Muscle of leg (tissue), 16 donors: ENCODE measurements around the gene TTC8. TPM values are rescaled to one million over a fixed set of nuclear protein-coding genes. Genes with fewer than 3 reads are reported as not detected.
"Not testable (repeated sequence)": the region's sequence is repeated elsewhere in the genome, so short reads cannot be mapped to it uniquely, and the experiment has no call there.

Experiments
- DNase-seq: peaks from one replicate; pipeline ENCODE4 v3.0.0; 2013
- H3K27ac ChIP-seq: one replicate; pipeline ENCODE4 v1.5.1; 2013; ENCODE audit warnings: mild to moderate bottlenecking, low read length, control low read depth
- H3K27me3 ChIP-seq: one replicate; pipeline ENCODE4 v1.6.1; 2013; ENCODE audit warnings: low read length; ENCODE audit not compliant: control insufficient read depth, insufficient read depth
- H3K36me3 ChIP-seq: one replicate; pipeline ENCODE4 v1.6.1; 2013; ENCODE audit warnings: low read length; ENCODE audit not compliant: control insufficient read depth, insufficient read depth
- H3K4me1 ChIP-seq: one replicate; pipeline ENCODE4 v1.6.1; 2013; ENCODE audit warnings: low read length; ENCODE audit not compliant: control insufficient read depth, insufficient read depth
- H3K4me3 ChIP-seq: one replicate; pipeline ENCODE4 v1.5.1; 2013; ENCODE audit warnings: low read length, control low read depth
- H3K9me3 ChIP-seq: replicated peaks from 2 replicates; pipeline ENCODE4 v1.6.1; 2013; ENCODE audit warnings: low read depth, low read length; ENCODE audit not compliant: control insufficient read depth
- WGBS: methylation state at CpG from one replicate; pipeline ENCODE4 v1.1.5; 2013; ENCODE audit warnings: missing lambda C conversion rate; ENCODE audit not compliant: insufficient coverage; 5-methylcytosine and 5-hydroxymethylcytosine counted together
- long read RNA-seq, 11 donors: transcript quantifications; one replicate each; lab custom pipeline, GENCODE V29; 2026
- polyA plus RNA-seq, 8 donors: library from polyadenylated mRNA; unstranded; fragments of 120-200 nt; gene quantifications; one replicate each; pipeline versions ENCODE4 v1.2.1 to v1.2.3, GENCODE V29; 2013; ENCODE audit warnings: inconsistent platforms in 1 of 8, low replicate concordance in 1 of 8; ENCODE audit not compliant: insufficient read length in 8 of 8, insufficient read depth in 1 of 8
- total RNA-seq: library from RNA; stranded (reverse); fragments of 120-200 nt; gene quantifications from one replicate; pipeline ENCODE4 v1.2.4, GENCODE V29; 2013

Gene TTC8
- total RNA-seq (15.9 TPM), polyA plus RNA-seq (10 to 100 TPM; 14.4 to 19.2 (median 15.9) TPM)
- long read RNA-seq, donor 1, partial matches to known transcripts: 0 of 1 reads
- long read RNA-seq, donor 1, other reads (novel, unspliced or antisense): 0 of 1 reads
- long read RNA-seq, donor 2, full-length matches to known transcripts: 1 of 1 reads
- long read RNA-seq, donor 2, partial matches to known transcripts: 0 of 1 reads
- long read RNA-seq, donor 2, other reads (novel, unspliced or antisense): 0 of 1 reads
- long read RNA-seq, donor 3, full-length matches to known transcripts: 2 of 2 reads
- long read RNA-seq, donor 3, partial matches to known transcripts: 0 of 2 reads
- long read RNA-seq, donor 3, other reads (novel, unspliced or antisense): 0 of 2 reads
- long read RNA-seq, donor 4, full-length matches to known transcripts: 1 of 1 reads
- long read RNA-seq, donor 4, partial matches to known transcripts: 0 of 1 reads
- long read RNA-seq, donor 4, other reads (novel, unspliced or antisense): 0 of 1 reads
- long read RNA-seq, donor 5, full-length matches to known transcripts: 7 of 7 reads
- long read RNA-seq, donor 5, partial matches to known transcripts: 0 of 7 reads
- long read RNA-seq, donor 5, other reads (novel, unspliced or antisense): 0 of 7 reads
- long read RNA-seq, donor 6, full-length matches to known transcripts: 3 of 3 reads
- long read RNA-seq, donor 6, partial matches to known transcripts: 0 of 3 reads
- long read RNA-seq, donor 6, other reads (novel, unspliced or antisense): 0 of 3 reads
- long read RNA-seq, donor 7, full-length matches to known transcripts: 5 of 5 reads
- long read RNA-seq, donor 7, partial matches to known transcripts: 0 of 5 reads
- long read RNA-seq, donor 7, other reads (novel, unspliced or antisense): 0 of 5 reads
- long read RNA-seq, donor 8, partial matches to known transcripts: 0 of 1 reads
- long read RNA-seq, donor 8, other reads (novel, unspliced or antisense): 0 of 1 reads
- long read RNA-seq, donor 9, partial matches to known transcripts: 0 of 1 reads
- long read RNA-seq, donor 9, other reads (novel, unspliced or antisense): 0 of 1 reads
- long read RNA-seq, donor 10, full-length matches to known transcripts: 5 of 5 reads
- long read RNA-seq, donor 10, partial matches to known transcripts: 0 of 5 reads
- long read RNA-seq, donor 10, other reads (novel, unspliced or antisense): 0 of 5 reads
- long read RNA-seq, donor 11, full-length matches to known transcripts: 4 of 4 reads
- long read RNA-seq, donor 11, partial matches to known transcripts: 0 of 4 reads
- long read RNA-seq, donor 11, other reads (novel, unspliced or antisense): 0 of 4 reads

DNA sequence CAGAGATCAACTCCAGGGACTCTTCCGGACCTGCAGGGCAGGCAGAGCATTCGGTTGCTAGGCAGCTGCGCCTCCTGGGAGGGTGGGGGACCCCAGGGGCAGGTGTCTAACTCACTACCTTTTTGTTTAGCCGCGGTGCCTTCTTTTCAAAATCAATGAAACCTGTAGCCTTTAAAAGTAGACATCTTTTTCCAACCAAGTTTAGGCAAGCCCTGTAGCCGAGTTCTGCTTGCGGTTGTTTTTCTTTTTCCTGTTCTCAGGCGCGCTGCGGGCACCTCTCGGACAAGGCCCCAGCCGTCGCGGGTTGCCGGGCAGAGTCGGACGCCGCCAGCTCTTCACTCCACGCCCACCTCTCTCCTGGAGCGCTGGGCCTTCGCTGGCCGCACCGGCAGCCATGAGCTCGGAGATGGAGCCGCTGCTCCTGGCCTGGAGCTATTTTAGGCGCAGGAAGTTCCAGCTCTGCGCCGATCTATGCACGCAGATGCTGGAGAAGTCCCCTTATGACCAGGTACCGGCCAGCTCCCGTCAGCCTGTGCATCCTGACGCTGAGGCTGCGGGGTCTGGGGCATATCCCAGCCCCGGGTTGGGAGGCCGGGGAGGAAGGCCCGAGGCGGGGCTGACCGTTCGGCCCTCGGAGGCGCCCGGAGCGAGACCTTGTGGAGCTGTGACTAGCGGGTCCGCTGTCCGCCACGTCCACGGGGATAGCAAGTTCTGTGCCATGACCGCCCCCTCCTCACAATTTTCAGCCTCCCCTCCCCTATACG is at the start of gene TTC8:
TTC8 (plus strand) TSS at position 338 of the 764 bp plus-strand sequence; CDS start at position 395, 57 bp downstream.
- peak within 1 kb of the TSS; percentile 81 for H3K4me3 ChIP-seq
- no peaks in the 10 kb centered on the region for H3K36me3 ChIP-seq
- H3K27ac ChIP-seq: peak within 1 kb of the TSS; percentile 92
- peaks cover 2% of the 10 kb centered on the region for H3K27me3 ChIP-seq
- H3K4me1 ChIP-seq: peaks cover 9% of the 10 kb centered on the region
- WGBS: under 1% methylated on average over 37 of the region's 50 CpGs
- no peaks in the 10 kb centered on the region for H3K9me3 ChIP-seq
- DNase-seq: peak; percentile 95

DNA sequence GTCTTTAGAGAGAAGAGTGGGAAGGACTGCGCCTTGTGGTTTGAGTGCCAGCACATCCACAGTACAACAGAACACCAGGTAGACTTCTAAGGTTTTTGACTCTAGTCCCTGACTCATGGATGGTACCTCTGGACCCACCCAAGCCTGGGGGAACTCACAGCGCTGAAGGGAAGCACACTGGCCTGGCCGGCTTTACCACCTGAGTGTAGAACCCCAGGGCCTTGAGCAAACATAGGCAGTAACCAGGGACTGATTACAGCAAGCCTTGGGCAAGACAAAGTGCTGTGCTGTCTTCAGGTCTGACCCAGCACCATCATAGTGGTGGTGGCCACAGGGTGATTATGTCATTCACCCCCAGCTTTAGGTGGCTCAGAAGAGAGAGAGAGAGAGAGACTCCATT is 48.9 kb upstream of the TTC8 start:
- H3K9me3 ChIP-seq: no peaks in the 10 kb centered on the region
- no peak overlapping the region for H3K27ac ChIP-seq
- no peaks in the 10 kb centered on the region for H3K27me3 ChIP-seq
- no peaks in the 10 kb centered on the region for H3K4me1 ChIP-seq
- no peak overlapping the region for H3K4me3 ChIP-seq
- 100% methylated on average over 2 of the region's 3 CpGs for WGBS
- DNase-seq: no peak
- no peaks in the 10 kb centered on the region for H3K36me3 ChIP-seq

DNA sequence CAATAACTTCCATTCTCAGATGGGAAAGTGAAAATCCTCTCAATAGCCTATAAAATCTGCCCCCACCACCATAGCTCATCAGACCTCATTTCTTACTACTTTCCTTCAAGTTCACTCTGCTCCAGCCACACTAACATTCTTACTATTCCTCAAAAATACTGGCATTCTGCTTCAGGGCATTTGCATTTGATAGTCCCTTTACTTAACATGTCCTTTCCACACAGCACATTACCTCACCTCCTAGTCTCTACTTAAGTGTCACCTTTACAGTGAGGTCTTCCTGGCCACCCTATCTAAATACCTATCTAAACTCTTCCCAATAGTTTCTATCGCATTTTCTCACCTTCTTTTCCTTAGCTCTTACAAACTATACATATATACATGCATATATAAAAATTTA is 38.5 kb upstream of the TTC8 start:
- Histone ChIP-seq H3K9me3 (peaks cover 5% of the 10 kb centered on the region), H3K36me3 (no peaks in the 10 kb centered on the region), H3K4me1 (no peaks in the 10 kb centered on the region), H3K27me3 (peaks cover 4% of the 10 kb centered on the region), H3K4me3 (no peak overlapping the region), H3K27ac (no peak overlapping the region)
- no peak for DNase-seq
- WGBS: no CpG with 5 or more reads among the region's 1 CpG

DNA sequence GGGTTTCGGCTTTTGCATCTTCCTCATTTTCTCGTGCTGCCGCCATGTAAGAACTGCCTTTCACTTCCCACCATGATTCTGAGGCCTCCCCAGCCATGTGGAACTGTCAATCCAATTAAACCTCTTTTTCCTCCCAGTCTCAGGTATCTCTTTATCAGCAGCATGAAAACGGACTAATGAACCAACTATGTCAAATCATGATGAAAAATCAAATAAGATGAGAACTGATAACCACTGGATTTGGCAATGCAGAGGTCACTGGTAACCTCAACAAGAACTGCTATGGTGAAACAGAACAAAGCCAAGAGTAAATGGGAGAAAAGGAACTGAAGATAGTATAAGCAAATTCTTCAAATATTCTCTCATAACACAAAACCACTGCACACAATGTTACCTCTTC is 37.7 kb upstream of the TTC8 start:
- Histone ChIP-seq H3K27ac (no peak overlapping the region), H3K9me3 (peaks cover 5% of the 10 kb centered on the region), H3K4me1 (peaks cover 2% of the 10 kb centered on the region), H3K4me3 (no peak overlapping the region), H3K36me3 (no peaks in the 10 kb centered on the region), H3K27me3 (peaks cover 6% of the 10 kb centered on the region)
- WGBS: 86% methylated on average over 2 of the region's 4 CpGs
- no peak for DNase-seq

DNA sequence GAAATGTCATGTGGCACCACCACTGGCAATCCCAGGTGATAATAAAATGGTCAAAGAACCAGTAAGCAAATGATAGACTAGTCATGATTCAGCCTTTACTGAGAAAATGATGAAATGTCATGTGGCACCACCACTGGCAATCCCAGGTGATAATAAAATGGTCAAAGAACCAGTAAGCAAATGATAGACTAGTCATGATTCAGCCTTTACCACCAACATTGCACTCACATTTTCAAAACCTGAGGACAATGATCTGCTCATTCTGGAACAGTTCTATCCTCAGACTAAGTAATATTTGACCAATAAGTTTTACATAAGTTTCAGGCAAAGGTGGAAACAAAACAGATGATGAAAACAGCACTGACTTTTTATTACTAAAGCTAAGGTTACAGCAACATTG is 34.9 kb upstream of the TTC8 start:
- H3K9me3 ChIP-seq, H3K4me3 ChIP-seq, DNase-seq, H3K27ac ChIP-seq, H3K36me3 ChIP-seq: not testable (repeated sequence)
- Histone ChIP-seq H3K27me3 (peaks cover 18% of the 10 kb centered on the region), H3K4me1 (peaks cover 12% of the 10 kb centered on the region)

DNA sequence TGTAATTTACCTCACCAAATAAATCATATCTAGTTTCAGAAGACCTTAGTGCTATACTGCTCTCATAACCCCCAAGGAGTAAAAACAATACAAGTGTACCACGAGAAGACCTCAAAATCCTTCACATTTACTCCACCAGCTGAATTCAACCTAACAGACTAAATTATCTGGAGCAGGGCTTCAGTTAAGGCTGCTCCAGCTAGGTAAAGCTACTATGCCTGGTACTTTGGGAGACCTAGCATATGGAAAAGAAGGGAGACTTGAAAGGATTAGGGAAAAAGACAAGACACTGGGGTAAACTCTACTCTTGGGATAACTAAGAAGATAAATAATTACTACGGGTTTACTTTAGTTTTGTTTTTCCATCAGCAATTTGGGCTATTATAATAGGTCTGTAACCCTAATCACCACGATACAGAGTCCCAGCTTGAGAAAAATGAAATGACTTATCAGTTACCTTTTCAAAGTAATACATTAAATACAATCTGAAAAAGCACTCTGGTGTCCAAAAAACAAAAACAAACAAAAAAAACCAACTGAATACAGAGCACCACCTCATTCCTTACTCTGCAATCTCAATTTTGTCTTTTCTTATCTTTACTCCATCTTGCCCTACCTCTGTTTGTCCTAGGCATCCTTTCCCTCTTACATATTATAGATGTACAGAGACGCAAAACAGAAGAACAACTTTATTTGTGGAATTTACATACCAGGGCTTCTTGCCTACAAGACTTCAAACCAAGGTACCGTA is 33.8 kb upstream of the TTC8 start:
- peaks cover 18% of the 10 kb centered on the region for H3K27me3 ChIP-seq
- H3K36me3 ChIP-seq: no peaks in the 10 kb centered on the region
- no peaks in the 10 kb centered on the region for H3K9me3 ChIP-seq
- H3K27ac ChIP-seq: no peak overlapping the region
- WGBS: no CpG with 5 or more reads among the region's 5 CpGs
- H3K4me3 ChIP-seq: no peak overlapping the region
- no peak for DNase-seq
- peaks cover 12% of the 10 kb centered on the region for H3K4me1 ChIP-seq

DNA sequence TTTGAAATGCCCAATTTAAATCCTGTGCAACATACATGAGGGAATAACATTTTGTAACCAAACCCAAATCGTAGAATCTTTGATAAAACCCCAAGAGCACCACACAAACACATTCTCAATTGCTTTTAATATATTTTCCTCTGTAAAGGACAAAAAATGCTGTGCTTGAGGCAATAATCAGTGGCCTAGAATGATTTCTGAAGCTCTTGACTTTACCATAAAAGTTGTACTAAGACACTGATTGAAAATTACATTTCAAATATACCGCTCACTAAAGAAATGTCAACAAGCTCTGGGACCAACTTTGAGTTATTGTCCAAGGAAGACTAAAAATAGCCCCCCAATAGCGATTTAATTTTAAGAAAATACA is 33.2 kb upstream of the TTC8 start:
- H3K27ac ChIP-seq: no peak overlapping the region
- peaks cover 12% of the 10 kb centered on the region for H3K4me1 ChIP-seq
- peaks cover 18% of the 10 kb centered on the region for H3K27me3 ChIP-seq
- no peaks in the 10 kb centered on the region for H3K36me3 ChIP-seq
- no peak overlapping the region for H3K4me3 ChIP-seq
- no CpG with 5 or more reads among the region's 3 CpGs for WGBS
- no peak for DNase-seq
- H3K9me3 ChIP-seq: no peaks in the 10 kb centered on the region

DNA sequence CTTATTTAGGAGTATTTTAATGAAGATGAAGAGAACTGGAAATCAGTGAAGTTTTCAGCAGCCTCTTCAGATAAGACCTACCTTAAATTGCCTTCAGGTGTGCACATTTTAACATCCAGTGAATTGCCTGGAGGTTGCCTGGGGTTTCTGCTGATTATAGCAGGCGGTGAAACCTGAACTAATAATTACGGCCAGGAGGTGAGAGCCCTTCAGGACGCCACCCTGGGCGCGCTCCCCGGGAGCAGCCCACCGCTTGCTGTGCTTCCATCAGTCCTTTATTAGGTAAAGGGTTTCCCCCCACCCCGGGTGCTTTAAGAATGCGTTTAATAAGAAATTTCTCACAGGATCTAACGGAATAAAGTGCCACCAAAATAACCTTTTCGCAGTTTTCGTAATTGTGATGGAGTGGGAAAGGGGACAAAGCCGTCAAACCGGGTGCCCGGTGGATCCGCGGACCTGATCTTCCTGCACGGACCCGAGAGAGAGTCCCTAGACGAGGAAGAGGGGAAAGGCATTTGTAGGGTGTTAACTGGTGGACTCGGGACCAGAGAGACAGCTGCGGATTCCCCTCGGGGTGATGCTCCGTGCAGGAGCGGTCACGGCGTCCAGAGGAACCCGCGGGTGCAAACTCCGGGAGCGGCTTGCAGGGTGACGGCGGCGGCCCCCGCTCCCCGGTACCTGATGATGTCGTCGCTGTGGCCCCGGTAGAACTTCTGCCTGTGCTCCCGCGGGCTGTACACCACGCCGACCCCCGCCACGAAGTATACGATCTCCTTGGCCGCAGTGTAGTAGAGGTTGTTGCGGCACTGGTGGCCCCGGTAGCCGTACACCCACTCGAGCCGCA is 32.6 kb upstream of the TTC8 start:
- H3K27me3 ChIP-seq: peaks cover 18% of the 10 kb centered on the region
- 2% methylated on average over 41 of the region's 52 CpGs for WGBS
- no peak overlapping the region for H3K27ac ChIP-seq
- no peaks in the 10 kb centered on the region for H3K36me3 ChIP-seq
- H3K4me1 ChIP-seq: peaks cover 12% of the 10 kb centered on the region
- peak overlapping the region; percentile 52 for H3K4me3 ChIP-seq
- H3K9me3 ChIP-seq: no peaks in the 10 kb centered on the region
- DNase-seq: peak; percentile 13
